Measurements from ENCODE around the gene RAPH1. TPM values are rescaled to one million over a fixed set of nuclear protein-coding genes. Genes with fewer than 3 reads are reported as not detected.

The RAPH1 gene
- total RNA-seq (10 to 100 TPM; 11.8 to 20.6 (median 16.4) TPM), polyA plus RNA-seq (1 to 10 TPM; 3.1 to 6.7 TPM)
- long read RNA-seq, donor 1, partial matches to known transcripts, result 0 of 5 reads
- long read RNA-seq, donor 1, other reads (novel, unspliced or antisense), result 5 of 5 reads
- long read RNA-seq, donor 2, partial matches to known transcripts, result 2 of 7 reads
- long read RNA-seq, donor 2, other reads (novel, unspliced or antisense), result 5 of 7 reads
- long read RNA-seq, donor 3, partial matches to known transcripts, result 0 of 10 reads
- long read RNA-seq, donor 3, other reads (novel, unspliced or antisense), result 10 of 10 reads

DNA sequence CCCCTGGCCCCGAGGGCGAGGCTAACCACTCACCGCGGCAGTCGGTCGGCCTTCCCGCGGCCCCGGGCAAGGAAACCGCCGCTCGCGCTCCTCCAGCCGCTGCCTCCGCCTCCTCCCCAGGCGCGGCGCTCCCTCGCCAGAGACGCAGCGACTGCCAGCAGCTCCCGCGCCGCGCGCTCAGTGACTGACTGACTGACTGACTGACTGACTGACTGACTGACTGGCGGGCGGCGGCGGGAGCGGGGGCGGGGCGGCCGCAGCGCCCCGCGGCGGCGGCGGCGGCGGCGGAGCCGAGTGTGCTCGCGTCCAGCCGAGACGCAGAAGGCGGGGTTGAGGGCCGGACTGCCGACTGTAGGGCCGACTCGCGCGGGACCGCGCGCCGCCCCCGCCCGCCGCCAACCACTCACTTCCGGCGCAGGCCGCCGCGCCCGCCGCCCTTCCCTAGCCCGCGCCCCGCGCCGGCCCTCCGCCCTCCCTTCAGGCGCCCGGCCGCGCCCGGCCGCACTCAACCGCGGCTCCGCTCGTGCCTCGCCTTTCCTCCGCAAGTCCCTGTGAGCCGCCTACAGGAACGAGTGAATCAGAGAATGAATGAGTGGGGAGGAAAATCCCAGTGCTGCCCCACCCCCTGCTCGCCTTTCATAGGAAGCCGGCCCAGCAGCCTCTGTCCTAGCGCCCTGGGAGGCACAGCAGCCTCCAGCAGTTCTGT, at the start of gene RAPH1:
TSS of gene RAPH1 (minus strand) at position 224 of the 706 bp plus-strand sequence. CDS start 39,948 bp downstream, outside the sequence.
- intact Hi-C loops (cut with DNase I), result loop anchor here in 4 of 10 donors (5.0 to 10.0 kb wide), 8 partner anchors 47 to 270 kb away; no protein-coding TSS in a partner anchor
- Histone ChIP-seq H3K36me3 (no peaks in the 10 kb centered on the region), H3K9me3 (peaks cover 0 to 7% (median 0%) of the 10 kb centered on the region in 11 donors), H3K4me3 (peak within 1 kb of the TSS; percentile 79 to 99 (median 90)), H3K27me3 (peaks cover 0 to 21% (median 0%) of the 10 kb centered on the region in 7 donors), H3K27ac (peak within 1 kb of the TSS; percentile 86 to 98 (median 96)), H3K4me1 (peaks cover 0 to 42% (median 28%) of the 10 kb centered on the region in 9 donors)
- 0% methylated on average over 78 to 82 of the region's 92 CpGs for WGBS, 2 donors
- peak; percentile 88 to 90 for DNase-seq
- ATAC-seq, result peak; percentile 87 to 98 (median 93)
- peak in 1 of 9 donors; percentile 23 for TF ChIP-seq CTCF (IDR thresholded peaks at IDR 0.05)

- H3K36me3 ChIP-seq, result no peaks in the 10 kb centered on the region
- peaks cover 2 to 38% (median 22%) of the 10 kb centered on the region in 9 donors for H3K4me1 ChIP-seq
- H3K27ac ChIP-seq, result no peak overlapping the region
- WGBS, 2 donors, result 96 to 97% methylated on average over 1 of the region's 1 CpG
- intact Hi-C loops (cut with DNase I), result loop anchor here in 1 of 10 donors (5.0 kb wide), 1 partner anchor 47 kb away; the partner anchor contains the start of gene RAPH1
- DNase-seq (no peak), ATAC-seq (no peak)
- no peaks in the 10 kb centered on the region for H3K9me3 ChIP-seq
- no peak for TF ChIP-seq CTCF (IDR thresholded peaks at IDR 0.05)
- H3K27me3 ChIP-seq, result no peaks in the 10 kb centered on the region
- no peak overlapping the region for H3K4me3 ChIP-seq
These were observed 49.7 kb upstream of the RAPH1 start for GRCh38 chr2:203584784-203585183.

GRCh38 chr2:203583701-203584100, 48.6 kb upstream of the RAPH1 start:
- Histone ChIP-seq H3K36me3 (no peaks in the 10 kb centered on the region), H3K27me3 (no peaks in the 10 kb centered on the region), H3K4me3 (no peak overlapping the region), H3K27ac (peak overlapping the region in 5 of 10 donors; percentile 20 to 57 (median 44)), H3K9me3 (no peaks in the 10 kb centered on the region), H3K4me1 (peaks cover 2 to 46% (median 22%) of the 10 kb centered on the region in 9 donors)
- intact Hi-C loops (cut with DNase I), result loop anchor here in 1 of 10 donors (5.0 kb wide), 1 partner anchor 46 kb away; the partner anchor contains the start of gene RAPH1
- peak in 1 of 2 donors; percentile 52 for DNase-seq
- TF ChIP-seq CTCF (IDR thresholded peaks at IDR 0.05), result no peak
- WGBS, 2 donors, result 64 to 84% methylated on average over 2 of the region's 2 CpGs
- ATAC-seq, result peak; percentile 34 to 93 (median 77)

- Histone ChIP-seq H3K9me3 (no peaks in the 10 kb centered on the region), H3K4me3 (no peak overlapping the region), H3K36me3 (no peaks in the 10 kb centered on the region), H3K27me3 (no peaks in the 10 kb centered on the region), H3K27ac (peak overlapping the region in 7 of 10 donors; percentile 20 to 57 (median 44)), H3K4me1 (peaks cover 2 to 46% (median 26%) of the 10 kb centered on the region in 9 donors)
- DNase-seq, result no peak
- intact Hi-C loops (cut with DNase I), result loop anchor here in 1 of 10 donors (5.0 kb wide), 1 partner anchor 46 kb away; the partner anchor contains the start of gene RAPH1
- ATAC-seq, result no peak
- TF ChIP-seq CTCF (IDR thresholded peaks at IDR 0.05), result no peak
- 93 to 97% methylated on average over 3 of the region's 3 CpGs for WGBS, 2 donors
These were observed 48.1 kb upstream of the RAPH1 start for GRCh38 chr2:203583084-203583695.

Measured in heart right ventricle (tissue), 16 donors.